Neural progenitor cell (in vitro differentiated cells): Measurements from ENCODE around the gene NME2. TPM values are rescaled to one million over a fixed set of nuclear protein-coding genes. Genes with fewer than 3 reads are reported as not detected.
A peak's percentile ranks its signal among the peaks of the same experiment; 100 is the strongest.
"Not testable (repeated sequence)": the region's sequence is repeated elsewhere in the genome, so short reads cannot be mapped to it uniquely, and the experiment has no call there.

ENCODE experiments used
- DNase-seq: peaks from one replicate; pipeline ENCODE4 v3.0.0-alpha.2; 2016; ENCODE audit warnings: low spot score
- H2AFZ ChIP-seq: fragments of 200-600 bp; sonication (generic); replicated peaks from 2 replicates; pipeline ENCODE4 v1.6.1; 2016; ENCODE audit warnings: antibody characterized with exemption
- H3F3A ChIP-seq: fragments of 200-600 bp; sonication (generic); 2 replicates; pipeline ENCODE4 v1.6.1; 2016; ENCODE audit warnings: antibody characterized with exemption, low read depth
- H3K27ac ChIP-seq: fragments of 200-600 bp; sonication (generic); 2 replicates; pipeline ENCODE4 v1.5.1; 2016; ENCODE audit warnings: mild to moderate bottlenecking
- H3K27me3 ChIP-seq: fragments of 200-600 bp; sonication (generic); 2 replicates; pipeline ENCODE4 v1.6.1; 2016; ENCODE audit warnings: mild to moderate bottlenecking, moderate library complexity
- H3K36me3 ChIP-seq: fragments of 200-600 bp; sonication (generic); 2 replicates; pipeline ENCODE4 v1.5.1; 2016
- H3K4me1 ChIP-seq: fragments of 200-600 bp; sonication (generic); 2 replicates; pipeline ENCODE4 v1.6.1; 2016; ENCODE audit warnings: mixed run types
- H3K4me2 ChIP-seq: fragments of 200-600 bp; sonication (generic); 2 replicates; pipeline ENCODE4 v1.6.1; 2016
- H3K4me3 ChIP-seq: fragments of 200-600 bp; sonication (generic); 2 replicates; pipeline ENCODE4 v1.5.1; 2016
- H3K79me2 ChIP-seq: fragments of 200-600 bp; sonication (generic); 2 replicates; pipeline ENCODE4 v1.6.1; 2016; ENCODE audit warnings: low read depth
- H3K9ac ChIP-seq: fragments of 200-600 bp; sonication (generic); 2 replicates; pipeline ENCODE4 v1.6.1; 2016
- H3K9me3 ChIP-seq: fragments of 200-600 bp; sonication (generic); 2 replicates; pipeline ENCODE4 v1.5.1; 2016; ENCODE audit warnings: low read depth
- H4K20me1 ChIP-seq: fragments of 200-600 bp; sonication (generic); 2 replicates; pipeline ENCODE4 v1.6.1; 2016; ENCODE audit warnings: low read depth
- H3K27ac Mint-ChIP-seq: 3 replicates; pipeline ENCODE4 v1.8.0; 2021; ENCODE audit warnings: mixed read lengths
- H3K27me3 Mint-ChIP-seq: 2 replicates; pipeline ENCODE4 v1.8.0; 2022; ENCODE audit warnings: low read depth, mild to moderate bottlenecking, inconsistent platforms, moderate library complexity, mixed read lengths; ENCODE audit not compliant: insufficient read depth
- H3K36me3 Mint-ChIP-seq: 3 replicates; pipeline ENCODE4 v1.8.0; 2021; ENCODE audit warnings: mixed read lengths
- H3K4me1 Mint-ChIP-seq: 3 replicates; pipeline ENCODE4 v1.8.0; 2021; ENCODE audit warnings: mixed read lengths
- H3K4me3 Mint-ChIP-seq: 3 replicates; pipeline ENCODE4 v1.8.0; 2021; ENCODE audit warnings: mild to moderate bottlenecking, moderate library complexity, mixed read lengths
- H3K9me3 Mint-ChIP-seq: 3 replicates; pipeline ENCODE4 v1.8.0; 2020; ENCODE audit warnings: mixed read lengths
- EZH2 ChIP-seq: fragments of 200-600 bp; sonication (generic); IDR thresholded peaks from 2 replicates; pipeline ENCODE4 v1.6.1; 2017; ENCODE audit warnings: antibody characterized with exemption, mild to moderate bottlenecking, moderate library complexity
- EZH2phosphoT487 ChIP-seq: fragments of 200-600 bp; sonication (generic); IDR thresholded peaks from 2 replicates; pipeline ENCODE4 v1.6.1; 2017; ENCODE audit warnings: antibody characterized with exemption
- total RNA-seq: library from RNA; depleted of rRNA; stranded (reverse); fragments of >200 nt; gene quantifications from 2 replicates; pipeline ENCODE4 v1.2.3, GENCODE V29; 2015; ENCODE audit warnings: low replicate concordance
- TF ChIP-seq, protein P1 (sequence below): fragments of 200-600 bp; sonication (generic); IDR thresholded peaks from 2 replicates; pipeline ENCODE4 v1.5.1; 2017; ENCODE audit warnings: antibody characterized with exemption, mild to moderate bottlenecking

NME2 gene
- total RNA-seq, 1 donor from 2014 or later, result 287 TPM

GRCh38 chr17:51166987-51167931 lies 1.0 kb downstream of the NME2 start:
- Mint-ChIP-seq H3K27me3 (peaks cover 2% of the 10 kb centered on the region), H3K4me3 (peak overlapping the region; percentile 82), H3K27ac (peak overlapping the region; percentile 38), H3K4me1 (peaks cover 21% of the 10 kb centered on the region), H3K9me3 (no peaks in the 10 kb centered on the region), H3K36me3 (peaks cover 20% of the 10 kb centered on the region)
- Histone ChIP-seq H3K4me3 (peak overlapping the region; percentile 66), H3K36me3 (peaks cover 4% of the 10 kb centered on the region), H4K20me1 (peaks cover 15% of the 10 kb centered on the region), H3K4me2 (peak overlapping the region; percentile 93), H3K79me2 (peaks cover 12% of the 10 kb centered on the region), H3K27ac (no peak overlapping the region), H3K9me3 (no peaks in the 10 kb centered on the region), H3K4me1 (peaks cover 4% of the 10 kb centered on the region), H3K9ac (peak overlapping the region; percentile 0), H2AFZ (peak overlapping the region; percentile 75), H3K27me3 (no peaks in the 10 kb centered on the region), H3F3A (peaks cover 35% of the 10 kb centered on the region)
- DNase-seq, result peak; percentile 66
- TF ChIP-seq EZH2 (peak; percentile 40), EZH2phosphoT487 (no peak)
- TF ChIP-seq, protein P1, sequence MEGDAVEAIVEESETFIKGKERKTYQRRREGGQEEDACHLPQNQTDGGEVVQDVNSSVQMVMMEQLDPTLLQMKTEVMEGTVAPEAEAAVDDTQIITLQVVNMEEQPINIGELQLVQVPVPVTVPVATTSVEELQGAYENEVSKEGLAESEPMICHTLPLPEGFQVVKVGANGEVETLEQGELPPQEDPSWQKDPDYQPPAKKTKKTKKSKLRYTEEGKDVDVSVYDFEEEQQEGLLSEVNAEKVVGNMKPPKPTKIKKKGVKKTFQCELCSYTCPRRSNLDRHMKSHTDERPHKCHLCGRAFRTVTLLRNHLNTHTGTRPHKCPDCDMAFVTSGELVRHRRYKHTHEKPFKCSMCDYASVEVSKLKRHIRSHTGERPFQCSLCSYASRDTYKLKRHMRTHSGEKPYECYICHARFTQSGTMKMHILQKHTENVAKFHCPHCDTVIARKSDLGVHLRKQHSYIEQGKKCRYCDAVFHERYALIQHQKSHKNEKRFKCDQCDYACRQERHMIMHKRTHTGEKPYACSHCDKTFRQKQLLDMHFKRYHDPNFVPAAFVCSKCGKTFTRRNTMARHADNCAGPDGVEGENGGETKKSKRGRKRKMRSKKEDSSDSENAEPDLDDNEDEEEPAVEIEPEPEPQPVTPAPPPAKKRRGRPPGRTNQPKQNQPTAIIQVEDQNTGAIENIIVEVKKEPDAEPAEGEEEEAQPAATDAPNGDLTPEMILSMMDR, result peak; percentile 71

GRCh38 chr17:51169340-51169739 lies 3.1 kb downstream of the NME2 start:
- Histone ChIP-seq H3K4me2 (no peak overlapping the region), H3K9ac (no peak overlapping the region), H3K4me3 (no peak overlapping the region), H3K4me1 (peaks cover 4% of the 10 kb centered on the region), H3K9me3 (no peaks in the 10 kb centered on the region), H2AFZ (no peak overlapping the region), H3K36me3 (no peaks in the 10 kb centered on the region), H4K20me1 (peaks cover 15% of the 10 kb centered on the region), H3K27ac (no peak overlapping the region), H3K79me2 (peaks cover 12% of the 10 kb centered on the region), H3F3A (peaks cover 35% of the 10 kb centered on the region), H3K27me3 (no peaks in the 10 kb centered on the region)
- H3K9me3 Mint-ChIP-seq, result no peaks in the 10 kb centered on the region
- peaks cover 22% of the 10 kb centered on the region for H3K36me3 Mint-ChIP-seq
- H3K27me3 Mint-ChIP-seq, result peaks cover 4% of the 10 kb centered on the region
- no peak for DNase-seq
- TF ChIP-seq EZH2phosphoT487 (no peak), EZH2 (no peak)
- TF ChIP-seq, protein P1, result no peak
- H3K4me3 Mint-ChIP-seq, result no peak overlapping the region
- H3K27ac Mint-ChIP-seq, result no peak overlapping the region
- H3K4me1 Mint-ChIP-seq, result peaks cover 21% of the 10 kb centered on the region

GRCh38 chr17:51170736-51171135 lies 4.5 kb downstream of the NME2 start:
- H3K36me3 ChIP-seq, result no peaks in the 10 kb centered on the region
- H3K4me3 ChIP-seq, result no peak overlapping the region
- Mint-ChIP-seq H3K27ac (no peak overlapping the region), H3K4me1 (peaks cover 13% of the 10 kb centered on the region), H3K9me3 (no peaks in the 10 kb centered on the region), H3K4me3 (no peak overlapping the region), H3K27me3 (peaks cover 2% of the 10 kb centered on the region), H3K36me3 (peaks cover 22% of the 10 kb centered on the region)
- H4K20me1 ChIP-seq, result peaks cover 5% of the 10 kb centered on the region
- H2AFZ ChIP-seq, result no peak overlapping the region
- no peak overlapping the region for H3K4me2 ChIP-seq
- H3K27ac ChIP-seq, result no peak overlapping the region
- no peak overlapping the region for H3K9ac ChIP-seq
- no peaks in the 10 kb centered on the region for H3K9me3 ChIP-seq
- peaks cover 4% of the 10 kb centered on the region for H3K4me1 ChIP-seq
- no peaks in the 10 kb centered on the region for H3K27me3 ChIP-seq
- peaks cover 23% of the 10 kb centered on the region for H3F3A ChIP-seq
- peaks cover 12% of the 10 kb centered on the region for H3K79me2 ChIP-seq
- TF ChIP-seq, protein P1, result no peak
- TF ChIP-seq EZH2phosphoT487, result no peak
- TF ChIP-seq EZH2, result no peak
- no peak for DNase-seq

DNA sequence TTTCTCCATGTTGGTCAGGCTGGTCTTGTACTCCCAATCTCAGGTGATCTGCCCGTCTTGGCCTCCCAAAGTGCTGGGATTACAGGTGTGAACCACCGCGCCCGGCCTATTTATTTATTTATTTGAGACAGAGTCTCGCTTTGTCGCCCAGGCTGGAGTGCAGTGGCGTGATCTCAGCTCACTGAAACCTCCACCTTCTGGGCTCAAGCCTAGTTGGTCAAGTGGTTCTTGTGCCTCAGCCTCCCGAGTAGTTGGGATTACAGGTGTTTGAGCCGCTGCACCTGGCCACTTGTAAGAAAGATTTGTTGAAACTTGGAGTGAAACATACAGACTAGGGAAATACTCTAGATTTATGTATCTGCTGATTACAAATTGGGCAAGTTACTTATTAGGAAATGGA lies 5.8 kb downstream of the NME2 start:
- H3K9me3 ChIP-seq, H2AFZ ChIP-seq, DNase-seq, H4K20me1 ChIP-seq, H3K27me3 ChIP-seq, H3K4me3 Mint-ChIP-seq, H3K4me3 ChIP-seq, H3K27ac Mint-ChIP-seq, H3K9ac ChIP-seq, H3K27ac ChIP-seq, H3K4me2 ChIP-seq, H3K79me2 ChIP-seq, H3K36me3 ChIP-seq, H3K9me3 Mint-ChIP-seq, H3K4me1 ChIP-seq, H3K4me1 Mint-ChIP-seq, H3K27me3 Mint-ChIP-seq: not testable (repeated sequence)
- peaks cover 22% of the 10 kb centered on the region for H3K36me3 Mint-ChIP-seq
- peaks cover 16% of the 10 kb centered on the region for H3F3A ChIP-seq
